Tibial artery (tissue), 4 donors: ENCODE measurements around the gene AMHR2.
"Not testable (repeated sequence)": the region's sequence is repeated elsewhere in the genome, so short reads cannot be mapped to it uniquely, and the experiment has no call there.

Experiments
- DNase-seq, 2 donors: peaks; one replicate each; pipeline ENCODE4 v3.0.0-alpha.2; 2019
- H3K27ac ChIP-seq, 2 donors: fragments of 200-600 bp; sonication (generic) in 1 of 2; 1 replicate in 1 of 2; 2 replicates in 1 of 2; pipeline ENCODE4 v1.5.1; 2018 to 2019; ENCODE audit warnings: mild to moderate bottlenecking in 1 of 2
- H3K27me3 ChIP-seq, 2 donors: fragments of 200-600 bp; sonication (generic) in 1 of 2; one replicate each; pipeline versions ENCODE4 v1.5.1 to v1.6.0; 2016 to 2019
- H3K36me3 ChIP-seq, 3 donors: fragments of 200-600 bp; sonication (generic) in 2 of 3; one replicate each; pipeline ENCODE4 v1.5.1; 2016 to 2019; ENCODE audit warnings: mild to moderate bottlenecking in 2 of 3
- H3K4me1 ChIP-seq, 4 donors: fragments of 200-600 bp; sonication (generic) in 2 of 4; 1 replicate in 3 of 4; 2 replicates in 1 of 4; pipeline ENCODE4 v1.5.1; 2016 to 2019
- H3K4me3 ChIP-seq, 2 donors: fragments of 200-600 bp; sonication (generic) in 1 of 2; 1 replicate in 1 of 2; 2 replicates in 1 of 2; pipeline ENCODE4 v1.5.1; 2018 to 2019; ENCODE audit warnings: mild to moderate bottlenecking in 2 of 2
- H3K9me3 ChIP-seq, 3 donors: fragments of 200-600 bp; sonication (generic) in 1 of 3; one replicate each; pipeline ENCODE4 v1.5.1; 2016 to 2019
- intact Hi-C: fragments of 100-400 bp; cut with DNase I; formaldehyde crosslinking; loops from one replicate; pipeline ENCODE4 v1.15.0; 2023; ENCODE audit warnings: low total_unique reads
- TF ChIP-seq, protein P1 (sequence below), 2 experiments: fragments of 200-600 bp in 1 of 2; fragments of 450-650 bp in 1 of 2; IDR thresholded peaks; one replicate each; pipeline ENCODE4 v1.5.1; 2017 to 2019; ENCODE audit warnings: antibody characterized with exemption in 2 of 2, mild to moderate bottlenecking in 1 of 2, moderate library complexity in 1 of 2

Gene AMHR2

DNA sequence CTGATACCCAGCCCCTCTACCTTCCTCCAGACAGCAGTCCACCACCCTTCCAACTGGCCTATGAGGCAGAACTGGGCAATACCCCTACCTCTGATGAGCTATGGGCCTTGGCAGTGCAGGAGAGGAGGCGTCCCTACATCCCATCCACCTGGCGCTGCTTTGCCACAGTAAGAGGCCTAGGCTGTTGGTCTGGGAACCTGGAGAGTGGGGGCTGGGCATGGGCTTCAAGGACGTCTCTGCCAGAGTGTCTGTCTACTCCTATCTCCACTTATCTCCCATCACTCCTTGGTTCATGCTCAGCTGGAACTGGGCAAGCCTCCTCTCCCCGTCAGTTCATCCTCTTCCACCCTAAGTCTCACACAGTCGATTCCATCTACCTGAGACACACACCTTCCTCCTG is 6.5 kb downstream of the AMHR2 start:
- intact Hi-C loops: no loop called here
- no peak overlapping the region for H3K4me3 ChIP-seq

DNA sequence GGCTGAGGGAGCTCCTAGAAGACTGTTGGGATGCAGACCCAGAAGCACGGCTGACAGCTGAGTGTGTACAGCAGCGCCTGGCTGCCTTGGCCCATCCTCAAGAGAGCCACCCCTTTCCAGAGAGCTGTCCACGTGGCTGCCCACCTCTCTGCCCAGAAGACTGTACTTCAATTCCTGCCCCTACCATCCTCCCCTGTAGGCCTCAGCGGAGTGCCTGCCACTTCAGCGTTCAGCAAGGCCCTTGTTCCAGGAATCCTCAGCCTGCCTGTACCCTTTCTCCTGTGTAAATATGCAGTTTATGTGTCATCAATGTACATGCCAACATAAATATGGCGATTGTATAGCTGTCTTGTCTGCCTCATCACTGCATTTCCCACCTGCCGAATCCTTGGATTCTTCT is 7.5 kb downstream of the AMHR2 start:
- Histone ChIP-seq H3K27ac (no peak overlapping the region), H3K36me3 (no peaks in the 10 kb centered on the region), H3K9me3 (no peaks in the 10 kb centered on the region), H3K4me1 (no peaks in the 10 kb centered on the region), H3K27me3 (no peaks in the 10 kb centered on the region), H3K4me3 (no peak overlapping the region)
- intact Hi-C loops: no loop called here
- TF ChIP-seq, protein P1, sequence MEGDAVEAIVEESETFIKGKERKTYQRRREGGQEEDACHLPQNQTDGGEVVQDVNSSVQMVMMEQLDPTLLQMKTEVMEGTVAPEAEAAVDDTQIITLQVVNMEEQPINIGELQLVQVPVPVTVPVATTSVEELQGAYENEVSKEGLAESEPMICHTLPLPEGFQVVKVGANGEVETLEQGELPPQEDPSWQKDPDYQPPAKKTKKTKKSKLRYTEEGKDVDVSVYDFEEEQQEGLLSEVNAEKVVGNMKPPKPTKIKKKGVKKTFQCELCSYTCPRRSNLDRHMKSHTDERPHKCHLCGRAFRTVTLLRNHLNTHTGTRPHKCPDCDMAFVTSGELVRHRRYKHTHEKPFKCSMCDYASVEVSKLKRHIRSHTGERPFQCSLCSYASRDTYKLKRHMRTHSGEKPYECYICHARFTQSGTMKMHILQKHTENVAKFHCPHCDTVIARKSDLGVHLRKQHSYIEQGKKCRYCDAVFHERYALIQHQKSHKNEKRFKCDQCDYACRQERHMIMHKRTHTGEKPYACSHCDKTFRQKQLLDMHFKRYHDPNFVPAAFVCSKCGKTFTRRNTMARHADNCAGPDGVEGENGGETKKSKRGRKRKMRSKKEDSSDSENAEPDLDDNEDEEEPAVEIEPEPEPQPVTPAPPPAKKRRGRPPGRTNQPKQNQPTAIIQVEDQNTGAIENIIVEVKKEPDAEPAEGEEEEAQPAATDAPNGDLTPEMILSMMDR (IDR thresholded peaks at IDR 0.05): no peak
- no peak for DNase-seq

More for the DNA sequence above, 6.5 kb downstream of the AMHR2 start:
- no peaks in the 10 kb centered on the region for H3K4me1 ChIP-seq
- TF ChIP-seq, protein P1 (IDR thresholded peaks at IDR 0.05): no peak
- DNase-seq: no peak
- no peak overlapping the region for H3K27ac ChIP-seq
- no peaks in the 10 kb centered on the region for H3K9me3 ChIP-seq
- H3K27me3 ChIP-seq: no peaks in the 10 kb centered on the region
- H3K36me3 ChIP-seq: no peaks in the 10 kb centered on the region

DNA sequence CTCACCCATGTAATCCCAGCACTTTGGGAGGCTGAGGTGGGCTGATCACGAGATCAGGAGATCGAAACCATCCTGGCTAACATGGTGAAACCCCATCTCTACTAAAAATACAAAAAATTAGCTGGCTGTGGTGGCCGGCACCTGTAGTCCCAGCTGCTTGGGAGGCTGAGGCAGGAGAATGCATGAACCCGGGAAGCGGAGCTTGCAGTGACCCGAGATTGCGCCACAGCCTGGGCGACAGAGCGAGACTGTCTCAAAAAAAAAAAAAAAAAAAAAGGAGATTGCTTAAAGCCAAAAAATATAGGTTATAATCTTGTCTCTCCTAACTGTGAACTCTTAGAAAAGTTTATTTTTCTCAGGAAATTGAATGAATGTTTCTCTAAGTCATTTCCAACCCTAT is 11.7 kb downstream of the AMHR2 start:
- intact Hi-C loops, DNase-seq, H3K36me3 ChIP-seq, H3K4me1 ChIP-seq, H3K4me3 ChIP-seq, H3K27me3 ChIP-seq, H3K27ac ChIP-seq, H3K9me3 ChIP-seq: not testable (repeated sequence)

DNA sequence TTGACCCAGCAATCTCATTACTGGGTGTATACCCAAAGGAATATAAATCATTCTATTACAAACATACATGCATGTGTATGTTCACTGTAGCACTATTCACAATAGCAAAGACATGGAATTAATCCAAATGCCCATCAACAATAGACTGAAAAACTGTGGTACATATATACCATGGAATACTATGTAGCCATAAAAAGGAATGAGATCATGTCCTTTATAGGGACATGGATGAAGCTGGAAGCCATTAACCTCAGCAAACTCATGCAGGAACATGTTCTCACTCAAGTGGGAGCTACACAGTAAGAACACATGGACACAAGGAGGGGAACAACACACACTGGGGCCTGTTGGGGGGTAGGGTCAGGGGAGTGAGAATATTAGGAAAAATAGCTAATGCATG is 15.9 kb downstream of the AMHR2 start:
- Histone ChIP-seq H3K36me3 (peaks cover 2 to 11% (median 8%) of the 10 kb centered on the region in 3 donors), H3K4me1 (peaks cover 0 to 33% (median 15%) of the 10 kb centered on the region in 4 donors)
- H3K27me3 ChIP-seq, H3K4me3 ChIP-seq, H3K9me3 ChIP-seq, intact Hi-C loops, DNase-seq, H3K27ac ChIP-seq: not testable (repeated sequence)

DNA sequence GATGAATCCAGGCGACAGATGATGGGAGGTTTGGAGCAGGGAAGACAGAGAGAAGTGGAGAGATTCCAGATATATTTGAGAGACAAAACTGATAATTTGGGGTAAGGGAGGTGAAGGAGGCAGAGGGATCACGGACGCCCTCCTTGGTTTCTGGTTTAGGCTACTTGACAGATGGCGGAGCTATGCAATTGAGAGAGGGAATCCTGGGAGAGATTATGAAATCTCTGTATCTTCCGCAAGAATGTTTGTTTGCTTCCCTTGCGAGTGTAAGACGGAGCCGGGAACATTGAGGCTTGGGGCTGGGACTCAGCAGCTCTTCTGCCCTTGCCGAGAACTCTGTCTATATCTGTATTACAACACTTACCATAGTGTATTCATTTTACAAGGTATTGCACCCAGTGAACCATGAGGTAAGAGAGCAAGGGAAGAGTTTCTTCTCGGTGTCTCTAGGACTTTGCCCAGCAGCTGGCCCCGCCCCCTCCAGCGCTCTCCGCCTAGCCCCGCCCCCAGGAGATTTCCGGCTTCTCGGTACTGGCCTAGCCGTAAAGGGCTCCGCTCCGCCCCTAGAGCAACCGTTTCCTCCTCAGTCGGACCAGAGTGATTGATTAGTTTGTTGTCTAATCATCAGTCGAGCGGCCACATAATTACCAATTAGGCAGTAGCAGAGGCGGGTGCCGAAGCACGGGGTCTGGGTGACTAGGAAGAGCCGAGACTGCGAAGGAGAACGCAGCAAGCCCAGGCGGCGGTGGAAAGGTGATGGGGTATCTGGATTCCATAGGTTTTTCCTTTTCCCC is 17.6 kb downstream of the AMHR2 start, which contains the start of gene PRR13:
PRR13 (plus strand) TSS at position 695 of the 794 bp plus-strand sequence. CDS start 981 bp downstream, outside the sequence.
- Histone ChIP-seq H3K4me1 (peaks cover 0 to 39% (median 19%) of the 10 kb centered on the region in 4 donors), H3K27ac (peak within 1 kb of the TSS; percentile 82 to 91), H3K36me3 (peaks cover 12 to 28% (median 23%) of the 10 kb centered on the region in 3 donors), H3K9me3 (no peaks in the 10 kb centered on the region), H3K27me3 (no peaks in the 10 kb centered on the region), H3K4me3 (peak within 1 kb of the TSS; percentile 70 to 72)
- TF ChIP-seq, protein P1 (IDR thresholded peaks at IDR 0.05): no peak
- intact Hi-C loops: no loop called here
- DNase-seq: peak; percentile 99

DNA sequence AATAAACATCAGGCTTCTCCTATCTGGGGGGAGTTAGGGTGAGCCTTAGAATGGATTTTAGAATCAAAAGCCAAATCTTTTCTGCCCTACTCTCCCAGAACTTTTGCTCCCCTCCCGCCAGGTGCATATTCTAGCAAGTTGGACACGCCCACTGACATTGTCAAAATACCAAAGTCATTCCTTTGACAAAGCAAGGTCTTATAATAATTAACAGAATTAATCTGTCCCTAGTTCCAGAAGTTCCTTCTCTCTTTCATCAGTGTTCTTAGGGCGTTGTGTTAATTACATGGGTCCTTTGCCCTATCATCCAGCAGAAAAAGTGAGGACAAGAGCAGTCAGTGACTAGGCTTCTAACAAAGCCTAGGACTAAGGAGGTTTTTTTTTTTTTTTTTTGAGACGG is 20.3 kb downstream of the AMHR2 start:
- Histone ChIP-seq H3K4me1 (peaks cover 0 to 39% (median 19%) of the 10 kb centered on the region in 4 donors), H3K27ac (no peak overlapping the region), H3K4me3 (no peak overlapping the region), H3K27me3 (no peaks in the 10 kb centered on the region), H3K9me3 (no peaks in the 10 kb centered on the region), H3K36me3 (peaks cover 12 to 55% (median 44%) of the 10 kb centered on the region in 3 donors)
- no peak for DNase-seq
- intact Hi-C loops: no loop called here
- TF ChIP-seq, protein P1 (IDR thresholded peaks at IDR 0.05): no peak

DNA sequence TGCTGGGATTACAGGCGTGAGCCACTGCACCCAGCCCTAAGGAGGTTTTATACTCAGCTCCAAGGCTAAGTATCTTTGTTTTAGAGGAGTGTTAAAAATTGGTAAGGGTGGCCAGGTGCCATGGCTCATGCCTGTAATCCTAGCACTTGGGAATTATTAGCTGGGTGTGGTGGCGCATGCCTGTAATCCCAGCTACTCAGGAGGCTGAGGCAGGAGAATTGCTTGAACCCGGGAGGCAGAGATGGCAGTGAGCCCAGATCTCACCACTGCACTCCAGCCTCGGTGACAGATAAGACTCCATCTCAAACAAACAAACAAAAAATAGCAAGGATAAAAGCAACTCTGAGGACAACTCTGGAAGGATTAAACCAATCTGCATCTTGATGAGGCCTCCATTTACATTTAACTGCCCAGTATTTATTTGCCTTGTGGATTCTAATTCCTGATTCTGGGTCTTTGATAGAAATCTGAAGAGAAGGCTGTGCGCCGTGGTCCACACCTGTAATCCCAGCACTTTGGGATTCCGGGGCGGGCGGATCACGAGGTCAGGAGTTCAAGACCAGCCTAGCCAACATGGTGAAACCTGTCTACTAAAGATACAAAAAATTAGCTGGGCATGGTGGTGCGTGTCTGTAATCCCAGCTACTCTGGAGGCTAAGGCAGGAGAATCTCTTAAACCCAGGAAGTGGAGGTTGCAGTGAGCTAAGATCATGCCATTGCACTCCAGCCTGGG is 21.1 kb downstream of the AMHR2 start:
- H3K9me3 ChIP-seq, intact Hi-C loops, H3K27me3 ChIP-seq, H3K27ac ChIP-seq, H3K4me3 ChIP-seq: not testable (repeated sequence)
- DNase-seq: peak in 1 of 2 donors; percentile 37
- H3K4me1 ChIP-seq: peaks cover 0 to 39% (median 19%) of the 10 kb centered on the region in 4 donors
- H3K36me3 ChIP-seq: peaks cover 12 to 58% (median 44%) of the 10 kb centered on the region in 3 donors
